ENCODE data around the gene IFI30.

IFI30 gene

GRCh38 chr19:18226956-18227780 lies 53.6 kb downstream of the IFI30 start:
- no peak for DNase-seq

Measured in NCI-H510A (cell line).